ENCODE results near the gene ZNF439. TPM values are rescaled to one million over a fixed set of nuclear protein-coding genes. Genes with fewer than 3 reads are reported as not detected.
"Not testable (repeated sequence)": the region's sequence is repeated elsewhere in the genome, so short reads cannot be mapped to it uniquely, and the experiment has no call there.

Gene ZNF439
- total and polyA plus RNA-seq, 8 donors = 2.2 to 8.0 (median 3.1) TPM

DNA sequence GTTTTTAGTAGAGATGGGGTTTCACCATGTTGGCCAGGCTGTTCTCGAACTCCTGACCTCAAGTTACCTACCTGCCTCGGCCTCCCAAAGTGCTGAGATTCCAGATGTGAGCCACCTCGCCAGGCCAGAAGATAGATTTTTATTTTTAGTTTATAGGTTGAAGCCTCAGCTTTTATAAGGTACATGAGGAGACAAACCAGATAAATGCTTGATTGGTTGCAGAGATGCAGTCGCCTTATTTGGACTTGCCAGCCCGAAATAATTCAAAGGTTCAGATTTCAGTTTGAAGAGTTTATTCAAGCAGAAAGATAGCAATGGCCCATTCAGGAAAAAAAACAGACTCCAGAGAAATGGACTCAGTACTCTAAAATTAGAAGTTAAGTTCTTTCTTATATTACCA, 42.1 kb downstream of the ZNF439 start:
- Histone ChIP-seq H3K4me1 (peaks cover 0 to 3% (median 0%) of the 10 kb centered on the region in 3 donors), H3K36me3 (no peaks in the 10 kb centered on the region), H3K9me3 (no peaks in the 10 kb centered on the region), H3K27me3 (no peaks in the 10 kb centered on the region), H3K4me3 (no peak overlapping the region), H3K27ac (no peak overlapping the region)
- WGBS, 2 donors = 88 to 90% methylated on average over 5 of the region's 5 CpGs
- ATAC-seq (no peak), DNase-seq (no peak), FAIRE-seq (no peak)
- TF ChIP-seq, protein P1, sequence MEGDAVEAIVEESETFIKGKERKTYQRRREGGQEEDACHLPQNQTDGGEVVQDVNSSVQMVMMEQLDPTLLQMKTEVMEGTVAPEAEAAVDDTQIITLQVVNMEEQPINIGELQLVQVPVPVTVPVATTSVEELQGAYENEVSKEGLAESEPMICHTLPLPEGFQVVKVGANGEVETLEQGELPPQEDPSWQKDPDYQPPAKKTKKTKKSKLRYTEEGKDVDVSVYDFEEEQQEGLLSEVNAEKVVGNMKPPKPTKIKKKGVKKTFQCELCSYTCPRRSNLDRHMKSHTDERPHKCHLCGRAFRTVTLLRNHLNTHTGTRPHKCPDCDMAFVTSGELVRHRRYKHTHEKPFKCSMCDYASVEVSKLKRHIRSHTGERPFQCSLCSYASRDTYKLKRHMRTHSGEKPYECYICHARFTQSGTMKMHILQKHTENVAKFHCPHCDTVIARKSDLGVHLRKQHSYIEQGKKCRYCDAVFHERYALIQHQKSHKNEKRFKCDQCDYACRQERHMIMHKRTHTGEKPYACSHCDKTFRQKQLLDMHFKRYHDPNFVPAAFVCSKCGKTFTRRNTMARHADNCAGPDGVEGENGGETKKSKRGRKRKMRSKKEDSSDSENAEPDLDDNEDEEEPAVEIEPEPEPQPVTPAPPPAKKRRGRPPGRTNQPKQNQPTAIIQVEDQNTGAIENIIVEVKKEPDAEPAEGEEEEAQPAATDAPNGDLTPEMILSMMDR (IDR thresholded peaks at IDR 0.05) = no peak
- intact Hi-C loops (cut with DNase I) = no loop called here

DNA sequence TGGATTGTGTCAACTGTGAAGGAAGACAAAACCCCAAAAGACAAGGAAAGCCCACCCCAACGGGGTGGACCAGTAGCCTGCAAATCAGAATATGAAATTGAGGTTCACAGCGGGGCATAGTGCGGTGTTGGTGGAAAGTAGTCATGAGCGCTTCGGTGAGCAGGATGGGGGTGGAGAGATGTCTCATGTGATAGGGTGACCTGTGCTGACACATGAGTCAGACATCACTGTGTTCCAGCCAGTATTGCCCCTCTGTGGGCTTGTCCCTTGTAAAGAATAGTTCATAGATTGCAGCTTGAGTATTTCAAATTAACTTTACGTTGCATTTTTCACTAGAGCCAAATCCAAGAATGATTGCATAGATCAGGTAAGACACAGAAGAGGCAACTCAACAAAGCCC, 46.3 kb downstream of the ZNF439 start:
- Histone ChIP-seq H3K27me3 (no peaks in the 10 kb centered on the region), H3K36me3 (no peaks in the 10 kb centered on the region), H3K27ac (no peak overlapping the region), H3K9me3 (no peaks in the 10 kb centered on the region), H3K4me1 (no peaks in the 10 kb centered on the region), H3K4me3 (no peak overlapping the region)
- ATAC-seq = no peak
- intact Hi-C loops (cut with DNase I) = no loop called here
- FAIRE-seq = no peak
- TF ChIP-seq, protein P1 (IDR thresholded peaks at IDR 0.05) = no peak
- no peak for DNase-seq
- WGBS, 2 donors = 98 to 99% methylated on average over 6 of the region's 6 CpGs

DNA sequence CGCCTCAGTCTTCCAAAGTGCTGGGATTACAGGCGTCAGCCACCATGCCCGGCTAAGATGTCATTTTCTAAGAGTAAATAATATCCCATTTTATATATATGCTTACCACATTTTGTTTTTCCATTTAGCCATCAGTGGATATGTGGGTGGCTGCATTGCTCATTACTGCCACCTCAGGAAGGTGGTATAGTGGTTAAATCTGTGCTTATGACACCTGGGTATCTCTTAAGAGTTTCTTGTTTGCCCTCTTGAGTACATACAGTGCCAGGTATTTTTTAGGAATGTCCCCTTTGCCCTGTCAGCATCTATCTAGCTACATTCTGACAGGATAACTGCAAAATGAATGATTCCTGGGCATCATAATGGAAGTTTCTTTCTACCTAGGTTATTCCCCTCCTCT, 53.7 kb downstream of the ZNF439 start:
- Histone ChIP-seq H3K9me3 (peaks cover 0 to 11% (median 3%) of the 10 kb centered on the region in 4 donors), H3K27ac (no peak overlapping the region), H3K4me3 (no peak overlapping the region), H3K4me1 (no peaks in the 10 kb centered on the region), H3K36me3 (peaks cover 9 to 41% (median 22%) of the 10 kb centered on the region in 3 donors), H3K27me3 (no peaks in the 10 kb centered on the region)
- ATAC-seq (no peak), DNase-seq (no peak), FAIRE-seq (no peak)
- TF ChIP-seq, protein P1 (IDR thresholded peaks at IDR 0.05) = no peak
- 97 to 98% methylated on average over 3 of the region's 3 CpGs for WGBS, 2 donors
- intact Hi-C loops (cut with DNase I) = no loop called here

DNA sequence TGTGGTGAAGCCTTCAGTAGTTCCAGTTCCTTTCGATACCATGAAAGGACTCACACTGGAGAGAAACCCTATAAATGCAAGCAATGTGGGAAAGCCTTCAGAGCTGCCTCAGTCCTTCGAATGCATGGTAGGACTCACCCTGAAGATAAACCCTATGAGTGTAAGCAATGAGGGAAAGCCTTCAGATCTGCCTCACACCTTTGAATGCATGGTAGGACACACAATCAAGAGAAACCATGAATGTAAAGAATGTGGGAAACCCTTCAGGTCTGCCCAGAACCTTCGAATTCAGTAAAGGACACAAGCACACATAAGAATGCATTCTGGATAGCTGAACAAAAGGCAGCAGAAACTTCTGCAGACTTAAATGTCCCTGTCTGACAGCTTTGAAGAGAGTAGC, 57.4 kb downstream of the ZNF439 start:
- FAIRE-seq = no peak
- H3K27ac ChIP-seq = no peak overlapping the region
- 95 to 97% methylated on average over 3 of the region's 3 CpGs for WGBS, 2 donors
- no peak for ATAC-seq
- DNase-seq = no peak
- H3K4me3 ChIP-seq = no peak overlapping the region
- peaks cover 9 to 41% (median 22%) of the 10 kb centered on the region in 3 donors for H3K36me3 ChIP-seq
- H3K4me1 ChIP-seq = no peaks in the 10 kb centered on the region
- H3K27me3 ChIP-seq = no peaks in the 10 kb centered on the region
- TF ChIP-seq, protein P1 (IDR thresholded peaks at IDR 0.05) = no peak
- intact Hi-C loops (cut with DNase I) = no loop called here
- H3K9me3 ChIP-seq = peaks cover 0 to 11% (median 3%) of the 10 kb centered on the region in 4 donors

DNA sequence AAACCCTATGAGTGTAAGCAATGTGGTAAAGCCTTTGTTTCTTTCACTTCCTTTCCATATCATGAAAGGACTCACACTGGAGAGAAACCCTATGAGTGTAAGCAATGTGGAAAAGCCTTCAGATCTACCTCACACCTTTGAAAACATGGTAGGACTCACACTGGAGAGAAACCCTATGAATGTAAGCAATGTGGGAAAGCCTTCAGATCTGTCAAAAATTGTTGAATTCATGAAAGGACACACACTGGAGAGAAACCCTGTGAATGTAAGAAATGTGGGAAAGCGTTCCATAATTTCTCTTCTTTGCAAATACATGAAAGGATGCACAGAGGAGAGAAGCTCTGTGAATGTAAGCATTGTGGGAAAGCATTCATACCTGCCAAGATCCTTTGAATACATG, 63.4 kb downstream of the ZNF439 start:
- H3K4me3 ChIP-seq; H3K27me3 ChIP-seq; DNase-seq; intact Hi-C loops (cut with DNase I); H3K9me3 ChIP-seq; H3K4me1 ChIP-seq; H3K36me3 ChIP-seq; ATAC-seq; H3K27ac ChIP-seq; FAIRE-seq: not testable (repeated sequence)
- 88 to 93% methylated on average over 1 of the region's 1 CpG for WGBS, 2 donors

DNA sequence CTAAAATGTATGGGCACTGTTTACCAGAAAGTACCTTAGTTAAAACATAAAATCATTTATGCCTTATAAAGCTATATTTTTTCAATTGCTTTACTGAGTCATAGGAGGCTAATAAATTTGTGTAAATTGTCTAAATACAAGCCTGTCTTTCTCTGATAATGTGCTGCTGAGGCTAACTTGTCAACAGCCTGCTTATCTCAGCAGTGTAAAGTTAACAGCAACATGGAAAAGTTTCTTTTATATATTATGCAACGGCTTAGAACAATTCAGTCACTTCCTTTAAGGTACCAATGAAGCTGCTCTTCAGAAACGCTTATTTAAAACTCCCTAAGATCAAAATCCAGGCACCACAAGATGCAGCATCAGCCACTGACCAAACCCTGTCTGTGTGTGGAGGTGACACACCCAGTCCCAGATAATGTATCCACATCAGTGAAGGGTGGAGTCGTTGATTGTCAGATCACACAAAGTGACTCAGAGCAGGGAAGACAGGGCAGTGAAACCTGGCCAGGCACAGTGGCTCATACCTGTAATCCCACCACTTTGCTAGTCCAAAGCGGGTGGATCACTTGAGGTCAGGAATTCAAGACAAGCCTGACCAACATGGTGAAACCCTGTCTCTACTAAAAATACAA, 66.0 kb downstream of the ZNF439 start:
- FAIRE-seq; H3K27me3 ChIP-seq; intact Hi-C loops (cut with DNase I); H3K27ac ChIP-seq; DNase-seq; H3K9me3 ChIP-seq; H3K4me1 ChIP-seq; H3K36me3 ChIP-seq; ATAC-seq; H3K4me3 ChIP-seq: not testable (repeated sequence)
- WGBS, 2 donors = 94 to 95% methylated on average over 4 of the region's 4 CpGs

Measured in pancreas (tissue), 10 donors.